Caco-2 (cell line): ENCODE results near the gene AAMDC. TPM values are rescaled to one million over a fixed set of nuclear protein-coding genes. Genes with fewer than 3 reads are reported as not detected.
A peak's percentile ranks its signal among the peaks of the same experiment; 100 is the strongest.

Experiments
- Bru-seq: library from RNA; stranded (reverse); fragments of 400-500 nt; gene quantifications from one replicate; lab custom pipeline; 2021; lab: Mats Ljungman, UMichigan
- BruChase-seq, 2 experiments: library from RNA; stranded (reverse); fragments of 400-500 nt; gene quantifications; one replicate each; lab custom pipeline; 2021; lab: Mats Ljungman, UMichigan
- BruUV-seq: library from RNA; stranded (reverse); fragments of 400-500 nt; replicated peaks from 2 replicates; lab custom pipeline; 2021; lab: Mats Ljungman, UMichigan
- CTCF ChIA-PET: fragments of 300-600 bp; sonication (Branson Sonifier 250); formaldehyde crosslinking; loops from one replicate; lab custom pipeline; 2022; ENCODE audit warnings: antibody characterized with exemption; lab: Charles Lee
- POLR2A ChIA-PET: fragments of 300-600 bp; sonication (Branson Sonifier 250); formaldehyde crosslinking; loops from one replicate; lab custom pipeline; 2022; ENCODE audit warnings: antibody characterized with exemption; lab: Charles Lee
- DNase-seq, 2 experiments: peaks; one replicate each; pipeline versions ENCODE4 v3.0.0 to v3.0.0-alpha.2; 2020 to 2022
- H3K27me3 ChIP-seq: replicated peaks from 2 replicates; pipeline ENCODE4 v1.6.0; 2011; ENCODE audit warnings: low read length; ENCODE audit not compliant: control insufficient read depth, insufficient read depth
- H3K36me3 ChIP-seq: 2 replicates; pipeline ENCODE4 v1.5.1; 2011; ENCODE audit warnings: low read length; ENCODE audit not compliant: control insufficient read depth, insufficient read depth
- H3K4me1 ChIP-seq: fragments of 250-450 bp; sonication (Bioruptor Pico); 2 replicates; pipeline ENCODE4 v1.5.1; 2020; ENCODE audit warnings: mild to moderate bottlenecking
- H3K4me3 ChIP-seq: 2 replicates; pipeline ENCODE4 v1.5.1; 2011; ENCODE audit warnings: low read depth, mild to moderate bottlenecking, control low read depth, low read length
- H3K9me3 ChIP-seq: fragments of 250-450 bp; sonication (Bioruptor Pico); 2 replicates; pipeline ENCODE4 v1.5.1; 2020; ENCODE audit warnings: mild to moderate bottlenecking, moderate library complexity
- H3K27ac Mint-ChIP-seq: one replicate; pipeline ENCODE4 v1.8.0; 2022; ENCODE audit warnings: mixed read lengths; ENCODE audit not compliant: unreplicated experiment
- H3K27me3 Mint-ChIP-seq: one replicate; pipeline ENCODE4 v1.8.0; 2022; ENCODE audit warnings: mixed read lengths; ENCODE audit not compliant: insufficient read depth, unreplicated experiment
- H3K36me3 Mint-ChIP-seq: one replicate; pipeline ENCODE4 v1.8.0; 2022; ENCODE audit warnings: mild to moderate bottlenecking, mixed read lengths; ENCODE audit not compliant: insufficient read depth, unreplicated experiment
- H3K4me1 Mint-ChIP-seq: one replicate; pipeline ENCODE4 v1.8.0; 2022; ENCODE audit warnings: low read depth, mixed read lengths; ENCODE audit not compliant: unreplicated experiment
- H3K4me3 Mint-ChIP-seq: one replicate; pipeline ENCODE4 v1.8.0; 2022; ENCODE audit warnings: mild to moderate bottlenecking, moderate library complexity, mixed read lengths; ENCODE audit not compliant: unreplicated experiment
- H3K9me3 Mint-ChIP-seq: one replicate; pipeline ENCODE4 v1.8.0; 2022; ENCODE audit warnings: mixed read lengths; ENCODE audit not compliant: unreplicated experiment
- intact Hi-C: fragments of 100-400 bp; cut with micrococcal nuclease; formaldehyde crosslinking; loops from one replicate; pipeline ENCODE4 v1.10.0; 2022; ENCODE audit not compliant: unreplicated experiment
- long read RNA-seq: library from polyadenylated mRNA; stranded (forward); transcript quantifications from one replicate; pipeline ENCODE4 v2.0.0, GENCODE V29; 2022
- total RNA-seq: library from RNA; stranded (reverse); gene quantifications from 2 replicates; pipeline ENCODE4 v1.2.3, GENCODE V29; 2022
- TF ChIP-seq, protein P1 (sequence below), 2 experiments: fragments of 200-600 bp in 1 of 2; IDR thresholded peaks; 1 replicate in 1 of 2; 2 replicates in 1 of 2; pipeline versions ENCODE4 v1.5.1 to v1.8.0; 2011 to 2022; ENCODE audit warnings: antibody characterized with exemption in 1 of 2, control low read depth in 1 of 2, inconsistent platforms in 1 of 2, low read depth in 1 of 2, low read length in 1 of 2, mild to moderate bottlenecking in 1 of 2, moderate library complexity in 1 of 2; ENCODE audit not compliant: insufficient read depth in 1 of 2, severe bottlenecking in 1 of 2, unreplicated experiment in 1 of 2

AAMDC gene
- total RNA-seq, result 87.7 and 89.7 TPM in 2 replicates
- Bru-seq, nascent RNA, result percentile 73 among the genes with signal in this experiment
- BruChase-seq, experiment 1, labeled RNA remaining after a 2-hour chase, result percentile 76 among the genes with signal in this experiment
- percentile 74 among the genes with signal in this experiment for BruChase-seq, experiment 2, labeled RNA remaining after a 6-hour chase
- long read RNA-seq, transcript AAMDC-202 (4 exons, 531 nt), result major isoform, 52 of 155 reads
- long read RNA-seq, transcript AAMDC-206 (5 exons, 579 nt), result minor isoform, 42 of 155 reads
- long read RNA-seq, partial matches to known transcripts, result 5 of 155 reads
- long read RNA-seq, other reads (novel, unspliced or antisense), result 55 of 155 reads

DNA sequence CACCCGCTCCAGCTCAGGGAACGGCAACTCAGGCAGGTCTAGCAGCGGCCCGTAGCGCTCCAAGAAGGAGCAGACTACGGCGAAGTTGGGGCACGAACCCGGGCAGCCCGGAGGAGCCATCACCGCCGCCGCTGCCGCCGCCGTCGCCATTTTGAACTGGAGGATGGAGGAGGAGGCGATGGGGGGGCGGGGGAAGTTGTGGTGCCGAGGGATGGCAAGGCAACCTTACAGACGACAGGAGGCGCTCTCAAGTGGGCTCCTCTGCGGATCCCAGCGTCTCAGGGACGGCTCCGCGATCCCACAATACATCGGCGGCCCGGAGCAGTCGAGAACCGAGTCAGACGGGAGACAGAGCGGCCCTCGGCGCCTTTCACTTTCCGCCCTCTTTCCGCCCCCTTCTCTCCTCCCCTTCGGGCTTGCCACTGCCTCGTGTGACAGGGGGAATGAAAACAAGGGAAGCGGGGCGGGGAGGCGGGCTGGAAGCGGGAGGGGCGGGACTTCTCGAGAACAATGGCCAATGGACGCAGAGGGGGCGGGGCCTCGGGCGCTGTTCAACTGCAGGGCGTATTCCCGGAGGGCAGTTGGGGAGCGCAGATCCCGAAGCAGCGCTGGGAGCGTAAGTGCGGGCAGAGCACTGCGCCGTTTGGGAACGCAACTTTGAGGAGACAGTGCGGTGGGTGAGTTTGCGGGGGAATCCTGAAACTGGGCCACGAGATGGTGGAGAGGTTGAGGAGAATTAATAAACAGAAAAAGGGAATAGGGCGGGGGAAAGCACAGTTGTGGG lies at the start of gene AAMDC, which contains the start of gene RSF1:
AAMDC (plus strand) TSS at position 580 of the 784 bp plus-strand sequence. CDS start 21,353 bp downstream, outside the sequence.
RSF1 (minus strand) TSS at position 158 of the 784 bp plus-strand sequence; CDS start at position 150, 8 bp downstream.
- Mint-ChIP-seq H3K27me3 (no peaks in the 10 kb centered on the region), H3K36me3 (peaks cover 23% of the 10 kb centered on the region), H3K4me1 (peaks cover 6% of the 10 kb centered on the region), H3K27ac (peak within 1 kb of the TSS; percentile 77), H3K4me3 (peak within 1 kb of the TSS; percentile 84), H3K9me3 (no peaks in the 10 kb centered on the region)
- intact Hi-C loops, result loop anchor here (1.0 to 5.0 kb wide), 5 partner anchors 113 to 272 kb away; partner anchors contain the start of genes CLNS1A and INTS4
- no TSS peak for BruUV-seq
- peak; percentile 100 for DNase-seq
- Histone ChIP-seq H3K27me3 (no peaks in the 10 kb centered on the region), H3K9me3 (no peaks in the 10 kb centered on the region), H3K36me3 (0 out of 2 replicates have a peak, but pooled peaks cover 1% of the 10 kb centered on the region), H3K4me3 (peak within 1 kb of the TSS; percentile 100), H3K4me1 (peaks cover 36% of the 10 kb centered on the region)
- CTCF ChIA-PET, result interaction anchor here (1.1 to 1.9 kb wide), 2 partner anchors 45 to 174 kb away, joined by 3 to 5 read pairs; partner anchors contain the start of gene INTS4
- TF ChIP-seq, protein P1, sequence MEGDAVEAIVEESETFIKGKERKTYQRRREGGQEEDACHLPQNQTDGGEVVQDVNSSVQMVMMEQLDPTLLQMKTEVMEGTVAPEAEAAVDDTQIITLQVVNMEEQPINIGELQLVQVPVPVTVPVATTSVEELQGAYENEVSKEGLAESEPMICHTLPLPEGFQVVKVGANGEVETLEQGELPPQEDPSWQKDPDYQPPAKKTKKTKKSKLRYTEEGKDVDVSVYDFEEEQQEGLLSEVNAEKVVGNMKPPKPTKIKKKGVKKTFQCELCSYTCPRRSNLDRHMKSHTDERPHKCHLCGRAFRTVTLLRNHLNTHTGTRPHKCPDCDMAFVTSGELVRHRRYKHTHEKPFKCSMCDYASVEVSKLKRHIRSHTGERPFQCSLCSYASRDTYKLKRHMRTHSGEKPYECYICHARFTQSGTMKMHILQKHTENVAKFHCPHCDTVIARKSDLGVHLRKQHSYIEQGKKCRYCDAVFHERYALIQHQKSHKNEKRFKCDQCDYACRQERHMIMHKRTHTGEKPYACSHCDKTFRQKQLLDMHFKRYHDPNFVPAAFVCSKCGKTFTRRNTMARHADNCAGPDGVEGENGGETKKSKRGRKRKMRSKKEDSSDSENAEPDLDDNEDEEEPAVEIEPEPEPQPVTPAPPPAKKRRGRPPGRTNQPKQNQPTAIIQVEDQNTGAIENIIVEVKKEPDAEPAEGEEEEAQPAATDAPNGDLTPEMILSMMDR (IDR thresholded peaks at IDR 0.05; ENCODE audit: insufficient read depth in 1 of 2, low read depth in 1 of 2, low read length in 1 of 2, severe bottlenecking in 1 of 2, unreplicated experiment in 1 of 2), result peak; percentile 72 to 92
- POLR2A ChIA-PET, result interaction anchor here (0.6 to 1.6 kb wide), 4 partner anchors 20 to 186 kb away, joined by 3 to 15 read pairs (median 11); partner anchors contain the start of gene INTS4

DNA sequence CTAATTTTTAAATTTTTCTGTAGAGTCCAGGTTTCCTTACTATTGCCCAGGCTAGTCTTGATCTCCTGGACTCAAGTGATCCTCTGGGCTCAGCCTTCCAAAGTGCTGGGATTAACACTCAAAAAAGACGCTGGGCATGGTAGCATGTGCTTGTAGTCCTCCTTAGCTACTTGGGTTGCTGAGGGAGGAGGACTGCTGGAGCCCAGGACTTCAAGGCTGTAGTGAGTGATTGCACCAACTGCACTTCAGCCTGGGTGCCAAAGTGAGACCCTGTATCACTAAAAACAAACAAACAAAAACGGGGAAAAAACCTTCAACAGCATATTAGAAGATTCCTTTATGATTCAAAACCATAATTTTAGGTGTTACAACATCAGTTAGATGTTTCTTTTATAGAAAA lies 45.0 kb upstream of the AAMDC start:
- H3K9me3 Mint-ChIP-seq, result no peaks in the 10 kb centered on the region
- ChIA-PET POLR2A (interaction anchor here (0.8 kb wide), 1 partner anchor 218 kb away, joined by 9 read pairs; the partner anchor contains the start of gene INTS4), CTCF (interaction anchor here (0.7 to 1.4 kb wide), 6 partner anchors 44 to 453 kb away, joined by 3 to 11 read pairs (median 4); partner anchors contain the start of gene INTS4)
- H3K4me3 Mint-ChIP-seq, result no peak overlapping the region
- peaks cover 34% of the 10 kb centered on the region for H3K36me3 Mint-ChIP-seq
- Histone ChIP-seq H3K9me3 (no peaks in the 10 kb centered on the region), H3K4me1 (peaks cover 26% of the 10 kb centered on the region), H3K27me3 (no peaks in the 10 kb centered on the region), H3K36me3 (peaks cover 3% of the 10 kb centered on the region; the same call in 1 of the 2 replicates), H3K4me3 (no peak overlapping the region)
- BruUV-seq, result no TSS peak
- no peaks in the 10 kb centered on the region for H3K27me3 Mint-ChIP-seq
- peaks cover 39% of the 10 kb centered on the region for H3K4me1 Mint-ChIP-seq
- intact Hi-C loops, result loop anchor here (1.0 to 10.0 kb wide), 4 partner anchors 43 to 269 kb away; no protein-coding TSS in a partner anchor
- TF ChIP-seq, protein P1 (IDR thresholded peaks at IDR 0.05; ENCODE audit: insufficient read depth in 1 of 2, low read depth in 1 of 2, low read length in 1 of 2, severe bottlenecking in 1 of 2, unreplicated experiment in 1 of 2), result no peak
- no peak for DNase-seq
- H3K27ac Mint-ChIP-seq, result no peak overlapping the region
